ENCODE measurements around the gene PURB.

DNA sequence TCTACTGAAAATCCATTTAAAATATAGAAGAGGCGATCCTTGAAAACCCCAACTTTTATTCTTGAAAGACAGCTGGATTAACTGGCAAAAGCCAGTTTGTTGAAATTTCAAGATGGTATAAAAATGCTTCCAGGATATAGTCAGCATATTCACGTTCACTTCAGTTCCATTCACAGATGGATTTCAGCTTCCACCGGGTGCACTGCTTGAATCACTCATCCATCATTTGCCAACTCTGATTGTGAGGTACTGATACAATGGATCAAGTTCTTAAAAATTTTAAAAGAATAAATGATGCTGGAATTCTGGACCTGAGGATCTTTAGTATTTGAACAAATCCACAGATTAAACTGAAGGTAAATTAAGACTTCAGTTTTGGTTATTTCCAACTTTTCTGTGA is 2.4 kb downstream of the PURB start:
- no peak for TF ChIP-seq EP300 (IDR thresholded peaks at IDR 0.05)
- TF ChIP-seq, protein P1, sequence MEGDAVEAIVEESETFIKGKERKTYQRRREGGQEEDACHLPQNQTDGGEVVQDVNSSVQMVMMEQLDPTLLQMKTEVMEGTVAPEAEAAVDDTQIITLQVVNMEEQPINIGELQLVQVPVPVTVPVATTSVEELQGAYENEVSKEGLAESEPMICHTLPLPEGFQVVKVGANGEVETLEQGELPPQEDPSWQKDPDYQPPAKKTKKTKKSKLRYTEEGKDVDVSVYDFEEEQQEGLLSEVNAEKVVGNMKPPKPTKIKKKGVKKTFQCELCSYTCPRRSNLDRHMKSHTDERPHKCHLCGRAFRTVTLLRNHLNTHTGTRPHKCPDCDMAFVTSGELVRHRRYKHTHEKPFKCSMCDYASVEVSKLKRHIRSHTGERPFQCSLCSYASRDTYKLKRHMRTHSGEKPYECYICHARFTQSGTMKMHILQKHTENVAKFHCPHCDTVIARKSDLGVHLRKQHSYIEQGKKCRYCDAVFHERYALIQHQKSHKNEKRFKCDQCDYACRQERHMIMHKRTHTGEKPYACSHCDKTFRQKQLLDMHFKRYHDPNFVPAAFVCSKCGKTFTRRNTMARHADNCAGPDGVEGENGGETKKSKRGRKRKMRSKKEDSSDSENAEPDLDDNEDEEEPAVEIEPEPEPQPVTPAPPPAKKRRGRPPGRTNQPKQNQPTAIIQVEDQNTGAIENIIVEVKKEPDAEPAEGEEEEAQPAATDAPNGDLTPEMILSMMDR (IDR thresholded peaks at IDR 0.05) = no peak
